H4 (cell line): Measurements from ENCODE around the gene SMIM12. TPM values are rescaled to one million over a fixed set of nuclear protein-coding genes. Genes with fewer than 3 reads are reported as not detected.
"Not testable (repeated sequence)": the region's sequence is repeated elsewhere in the genome, so short reads cannot be mapped to it uniquely, and the experiment has no call there.

Source experiments
- DNase-seq: peaks from one replicate; pipeline ENCODE4 v3.0.0-alpha.2; 2015; ENCODE audit warnings: low spot score
- total RNA-seq: library from RNA; depleted of rRNA; stranded (reverse); fragments of >200 nt; shearing (Covaris generic); gene quantifications from 2 replicates; pipeline ENCODE4 v1.2.3, GENCODE V29; 2014

Gene SMIM12
- total RNA-seq, 1 experiment from 2014 or later = 34.9 TPM

- DNase-seq = no peak
Observed at GRCh38 chr1:34843392-34844251, 15.9 kb downstream of the SMIM12 start.

DNA sequence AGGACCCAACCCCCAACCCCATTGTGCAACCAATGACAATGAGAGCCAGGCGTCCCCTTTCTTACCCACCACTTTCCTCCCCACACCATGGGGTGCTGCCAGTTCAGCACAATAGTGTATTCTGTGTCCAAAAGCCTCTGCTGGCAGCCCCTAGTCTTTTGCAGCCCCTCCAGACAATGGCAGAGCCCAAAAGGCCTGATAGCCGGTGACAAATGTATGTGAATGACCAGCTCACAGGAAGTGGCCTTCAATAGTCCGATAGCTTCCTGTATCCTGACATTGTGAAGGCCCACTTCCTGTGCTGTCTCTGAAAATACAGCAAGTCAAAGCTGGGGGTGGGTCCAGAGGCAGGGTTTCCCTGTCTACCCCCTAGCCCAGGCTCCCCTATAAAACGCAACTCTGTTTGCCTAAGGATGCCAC, 16.6 kb downstream of the SMIM12 start:
- DNase-seq = no peak

DNA sequence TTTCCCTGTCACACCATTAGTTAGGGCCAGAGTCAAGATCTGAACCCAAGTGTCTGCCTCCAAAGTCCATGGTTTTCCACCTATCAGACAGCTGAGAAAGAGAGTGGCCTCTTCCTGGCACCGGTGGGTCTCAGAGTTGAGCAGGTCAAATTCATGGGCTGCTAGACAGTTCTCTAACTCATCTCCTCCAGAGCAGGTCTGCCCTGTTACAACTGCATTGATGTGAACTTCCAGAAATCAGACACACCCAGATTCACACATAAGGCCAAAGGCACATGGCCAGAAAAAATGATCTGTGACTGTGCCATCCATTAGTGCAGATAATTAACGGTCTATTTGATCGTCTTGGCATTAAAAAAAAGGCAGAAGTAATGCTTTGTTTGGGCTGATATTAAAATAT, 17.5 kb downstream of the SMIM12 start:
- DNase-seq = no peak

- no peak for DNase-seq
Observed at GRCh38 chr1:34840426-34840825, 19.1 kb downstream of the SMIM12 start.

DNA sequence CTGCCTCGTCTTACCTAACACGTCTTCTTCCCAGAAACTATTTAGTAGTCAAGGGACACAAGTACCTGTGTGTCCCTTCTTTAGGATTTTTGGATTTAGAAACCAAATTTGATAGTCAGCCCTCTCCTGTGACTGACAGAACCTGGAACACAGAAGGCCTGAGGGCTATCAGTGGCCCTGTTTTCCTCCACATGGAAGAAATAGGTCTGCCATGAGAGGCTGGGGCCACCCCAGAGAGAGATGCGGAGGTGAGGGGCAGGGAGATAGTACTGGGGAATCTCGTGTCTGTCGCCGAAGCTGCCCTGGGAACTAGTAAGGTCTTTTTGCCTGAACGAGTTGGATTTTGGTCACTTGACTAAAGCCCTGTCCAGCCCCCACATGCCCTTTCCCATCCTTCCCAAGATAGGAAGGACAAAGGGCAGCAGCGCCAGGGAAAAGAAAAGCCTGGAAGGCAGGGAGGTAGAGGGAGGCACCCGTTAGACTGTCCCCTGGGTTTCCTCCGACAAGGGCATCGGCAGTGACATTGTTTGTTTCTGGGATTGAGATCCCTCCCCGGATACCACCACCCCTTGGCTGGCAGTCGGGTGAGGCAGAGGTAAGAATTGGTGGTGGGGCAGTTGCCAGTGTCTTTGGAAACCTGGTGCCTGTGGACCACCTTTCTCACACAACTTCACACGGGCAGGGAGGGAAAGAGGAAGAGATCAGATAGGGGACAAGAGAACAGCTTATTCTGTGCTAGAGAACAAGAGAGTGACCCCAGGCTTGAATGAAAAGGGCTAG, 19.8 kb downstream of the SMIM12 start:
- no peak for DNase-seq

DNA sequence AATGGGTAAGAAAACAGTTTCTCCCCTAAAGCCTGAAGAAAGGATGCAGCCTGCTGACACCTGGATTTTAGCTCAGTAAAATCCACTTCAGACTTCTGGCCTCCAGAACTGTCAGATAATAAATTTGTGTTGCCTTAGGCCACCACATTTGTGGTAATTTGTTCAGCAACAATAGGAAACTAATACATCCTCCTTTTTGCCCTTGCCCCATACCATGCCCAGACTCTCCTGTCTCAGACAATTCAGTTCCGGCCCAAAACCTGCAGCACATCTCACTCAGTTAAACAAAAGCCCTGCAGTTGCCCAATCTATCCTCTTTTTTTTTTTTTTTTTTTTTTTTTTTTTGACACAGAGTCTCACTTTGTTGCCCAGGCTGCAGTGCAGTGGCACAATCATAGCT, 25.8 kb downstream of the SMIM12 start:
- no peak for DNase-seq

GRCh38 chr1:34831721-34832246, 27.8 kb downstream of the SMIM12 start:
- no peak for DNase-seq

DNA sequence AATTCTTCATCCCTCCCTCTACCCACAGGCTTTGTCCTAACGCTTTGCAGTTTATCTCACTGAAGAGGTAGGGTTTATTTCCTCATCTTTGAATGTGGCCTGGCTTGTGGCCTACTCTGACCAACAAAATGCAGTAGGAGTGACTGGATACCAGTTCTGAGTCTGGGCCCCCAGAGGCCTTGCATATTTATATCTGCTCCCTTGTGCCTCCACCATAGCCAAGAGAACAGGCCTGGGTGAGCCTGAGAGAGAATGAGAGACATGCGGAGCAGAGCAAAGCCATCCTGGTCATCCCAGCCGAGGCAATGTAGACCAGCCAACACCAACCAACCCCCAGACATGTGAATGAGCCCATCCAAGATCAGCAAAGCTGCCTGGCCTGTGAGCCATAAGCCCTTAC, 30.3 kb downstream of the SMIM12 start:
- no peak for DNase-seq

- DNase-seq = no peak
Observed at GRCh38 chr1:34828611-34829010, 30.9 kb downstream of the SMIM12 start.

DNA sequence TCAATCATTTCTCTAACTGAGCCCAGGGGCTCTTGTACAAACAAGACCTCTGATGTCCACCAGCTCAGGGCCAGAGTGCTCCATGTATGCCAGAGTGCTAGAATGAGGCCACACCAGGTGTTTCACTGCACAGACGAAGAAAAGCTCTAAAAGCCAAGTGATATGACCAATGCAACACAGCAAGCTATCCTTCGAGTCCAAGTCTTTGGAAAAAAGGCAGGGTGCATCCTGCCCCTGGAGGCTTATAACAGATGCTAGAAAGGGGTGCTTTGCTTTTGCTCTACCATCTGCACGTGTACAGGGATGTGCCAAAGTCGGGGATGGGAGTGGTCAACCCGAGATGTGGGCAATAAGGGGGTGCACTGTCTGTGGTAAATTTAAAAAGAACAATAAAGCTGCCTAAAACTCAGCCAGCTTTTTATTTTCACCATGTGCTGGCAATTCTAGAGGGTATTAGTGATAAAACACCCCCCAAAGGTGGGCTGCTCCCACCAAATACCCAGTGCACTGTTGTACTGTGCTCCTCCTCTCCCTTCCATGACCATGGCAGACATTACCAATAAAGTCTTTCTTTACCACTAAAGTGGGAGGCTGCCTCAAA, 32.1 kb downstream of the SMIM12 start:
- DNase-seq = no peak

DNA sequence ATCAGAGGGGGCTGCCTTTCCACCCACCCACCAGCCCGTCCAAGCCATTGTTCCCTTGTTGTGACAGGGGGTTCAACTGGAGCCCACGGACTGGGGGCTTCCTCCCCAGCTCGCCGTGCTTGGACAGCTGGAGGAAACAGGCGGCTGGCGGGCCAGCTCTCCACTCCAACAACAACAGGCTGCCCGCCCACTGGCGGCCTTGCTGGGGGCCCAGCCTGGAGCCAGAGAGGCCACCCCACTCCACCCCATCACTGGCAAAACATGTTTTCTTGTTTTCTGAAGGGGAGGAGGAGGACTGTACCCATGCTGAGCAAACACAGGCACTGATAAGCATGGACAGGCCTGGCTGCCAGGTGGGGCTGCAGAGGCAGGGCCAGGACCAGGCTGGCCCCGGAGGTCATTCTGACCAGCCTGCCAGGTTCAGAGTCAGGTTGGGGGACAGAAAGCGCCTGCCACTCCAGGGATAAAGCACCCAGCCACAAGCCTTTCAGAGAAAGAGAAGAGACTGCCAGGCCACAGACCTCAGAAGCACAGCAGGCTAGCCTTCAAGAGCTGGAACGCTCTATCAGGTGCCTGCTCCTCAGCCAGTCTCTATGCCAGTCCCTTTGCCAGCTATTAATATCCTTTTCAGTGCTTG, 34.0 kb downstream of the SMIM12 start:
- no peak for DNase-seq

DNA sequence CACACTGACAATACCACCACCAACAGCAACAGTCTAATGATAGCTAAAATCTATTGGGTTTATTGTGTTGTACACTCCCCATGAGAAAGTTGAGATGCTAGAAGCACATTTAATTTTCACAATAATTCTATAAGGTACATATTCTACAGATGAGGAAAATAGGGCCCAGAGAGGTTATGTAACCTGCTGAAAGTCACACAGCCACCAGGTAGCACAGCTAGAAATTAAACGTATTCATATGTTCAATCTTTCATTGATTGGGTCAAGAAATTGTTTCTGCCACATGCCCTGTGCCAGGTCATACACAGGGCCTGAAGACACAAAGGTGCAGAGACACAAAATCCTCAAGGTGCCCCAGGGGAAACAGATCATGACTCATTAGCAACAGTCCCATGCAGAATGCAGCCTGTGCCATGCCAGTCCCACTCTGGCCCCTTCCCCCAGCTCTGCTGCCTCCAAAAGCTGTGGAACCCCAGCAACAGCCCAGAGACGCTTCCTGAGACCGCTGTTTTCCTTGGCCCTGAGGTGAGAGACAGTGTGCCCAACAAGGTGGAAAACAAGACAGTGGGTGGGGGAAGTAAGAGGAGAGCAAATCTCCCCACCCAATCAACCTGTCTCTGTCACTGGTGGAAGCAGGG, 34.6 kb downstream of the SMIM12 start:
- no peak for DNase-seq

- DNase-seq = no peak
Observed at GRCh38 chr1:34822202-34822601, 37.3 kb downstream of the SMIM12 start.

GRCh38 chr1:34818862-34819261, 40.7 kb downstream of the SMIM12 start:
- not testable (repeated sequence) for DNase-seq

GRCh38 chr1:34816778-34817177, 42.8 kb downstream of the SMIM12 start:
- no peak for DNase-seq

DNA sequence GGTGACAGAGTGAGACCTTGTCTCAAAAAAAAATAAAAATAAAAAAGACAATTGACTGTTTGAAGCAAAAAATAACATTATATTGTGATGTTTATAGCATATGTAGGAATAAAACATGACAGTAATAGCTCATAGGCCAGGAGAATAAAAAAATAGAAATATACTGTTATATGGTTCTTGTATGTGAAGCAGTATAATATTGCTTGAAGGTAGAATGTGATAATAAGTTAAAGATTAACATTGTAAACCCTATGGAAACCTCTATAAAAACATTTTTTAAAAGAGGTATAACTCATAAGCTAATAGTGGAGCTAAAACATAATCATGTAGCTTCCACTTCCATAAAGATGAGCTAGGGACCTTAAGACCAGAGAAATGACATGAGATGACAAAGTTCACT, 43.2 kb downstream of the SMIM12 start:
- DNase-seq = no peak

- DNase-seq = not testable (repeated sequence)
Observed at GRCh38 chr1:34810781-34811180, 48.8 kb downstream of the SMIM12 start.

GRCh38 chr1:34808051-34808810, 51.3 kb downstream of the SMIM12 start:
- DNase-seq = no peak

DNA sequence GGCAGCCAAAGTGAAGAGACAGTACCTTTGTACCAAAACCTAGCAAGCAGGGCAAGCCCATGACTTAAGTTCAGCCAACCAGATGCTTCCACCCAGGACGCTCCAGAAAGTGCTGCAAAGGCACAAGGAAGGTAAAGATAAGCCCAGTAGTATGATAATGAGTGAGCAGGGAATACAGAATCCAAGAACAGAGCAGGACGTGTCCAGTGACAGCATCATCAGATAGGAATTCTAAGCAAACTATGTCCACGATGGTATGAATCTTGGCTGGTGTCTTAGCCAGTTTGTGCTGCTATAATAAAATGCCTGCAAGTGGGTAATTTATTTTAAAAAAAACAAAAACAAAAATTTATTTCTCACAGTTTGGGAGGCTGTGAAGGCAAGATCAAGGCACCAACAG, 53.2 kb downstream of the SMIM12 start:
- no peak for DNase-seq

GRCh38 chr1:34803770-34804169, 55.8 kb downstream of the SMIM12 start:
- no peak for DNase-seq
